HG02970 (cell line): ENCODE results near the gene TIAM1.

ENCODE experiments used
- ATAC-seq: cut with Tn5 transposase; IDR thresholded peaks from one replicate; pipeline ENCODE4 v1.9.1; 2021; ENCODE audit warnings: mild to moderate bottlenecking, moderate library complexity, moderate number of reproducible peaks; ENCODE audit not compliant: unreplicated experiment, low FRiP score

The TIAM1 gene

GRCh38 chr21:31145274-31145673 lies 198.8 kb downstream of the TIAM1 start:
- no peak for ATAC-seq

DNA sequence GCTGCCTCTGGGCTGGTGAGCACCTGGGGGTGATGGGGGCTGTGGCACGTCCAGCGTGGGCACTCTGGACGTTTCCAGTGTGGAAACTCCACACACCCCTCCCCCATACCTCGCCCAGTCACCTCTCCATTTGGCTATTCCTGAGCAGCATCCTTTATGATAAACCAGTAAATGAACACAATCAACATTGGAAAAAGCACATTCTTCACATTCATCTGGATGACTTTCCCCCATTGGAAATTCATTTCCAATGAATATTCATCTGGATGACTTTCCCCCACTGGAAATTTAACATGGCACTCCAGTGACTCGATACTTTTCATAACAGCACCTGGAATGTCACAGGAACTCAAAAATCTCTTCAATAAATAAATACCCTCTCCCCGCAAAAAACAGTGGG lies 201.0 kb downstream of the TIAM1 start:
- ATAC-seq, result no peak

- ATAC-seq, result no peak
Measured at GRCh38 chr21:31142600-31142999, 201.5 kb downstream of the TIAM1 start.

DNA sequence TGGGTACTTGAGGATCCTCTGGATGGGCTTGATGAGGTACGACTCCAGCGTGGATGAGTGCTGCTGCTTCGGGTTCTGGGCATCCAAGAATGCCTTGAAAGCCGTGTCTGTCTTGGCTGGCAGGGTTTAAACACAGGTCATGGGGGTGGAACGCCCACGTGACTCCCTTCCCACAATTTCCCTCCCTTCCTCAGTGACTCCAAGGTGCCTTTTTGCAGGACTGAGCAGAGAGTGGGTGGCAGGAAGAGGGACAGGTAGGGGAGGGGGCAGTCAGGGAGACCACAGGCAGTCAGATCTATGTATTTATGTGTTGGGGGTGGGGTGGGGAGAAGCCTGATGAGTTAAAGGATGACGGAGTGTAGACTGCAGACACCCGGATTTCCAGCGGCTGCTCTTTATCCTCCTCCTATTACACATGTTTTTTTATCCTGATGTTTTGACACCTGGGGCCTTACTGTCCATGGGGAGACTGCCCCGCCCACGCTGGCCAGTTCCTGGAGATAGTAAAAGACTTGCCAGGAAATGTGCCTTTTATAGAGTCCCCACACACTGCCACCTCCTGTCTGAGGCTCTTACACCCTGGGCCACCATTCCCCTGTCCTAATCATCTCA lies 202.6 kb downstream of the TIAM1 start:
- ATAC-seq, result no peak

DNA sequence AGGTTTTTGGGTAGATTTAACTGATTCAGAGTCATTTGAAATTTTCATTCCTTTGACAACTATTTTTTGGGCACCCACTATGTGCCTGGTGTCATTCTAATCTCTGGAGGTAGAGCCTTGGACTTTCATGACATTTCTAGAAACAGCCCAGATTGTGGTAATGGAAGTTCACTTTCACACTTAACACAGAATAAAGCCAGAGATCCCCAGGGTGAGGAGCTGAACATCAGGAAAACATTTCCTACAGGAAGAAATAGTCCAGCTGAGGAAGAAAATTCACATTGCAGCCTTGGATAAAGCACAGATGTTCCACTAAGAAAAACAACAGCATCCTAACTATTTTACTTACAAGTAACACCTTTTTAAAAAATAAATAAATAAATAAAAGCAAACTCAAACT lies 203.4 kb downstream of the TIAM1 start:
- ATAC-seq, result no peak

DNA sequence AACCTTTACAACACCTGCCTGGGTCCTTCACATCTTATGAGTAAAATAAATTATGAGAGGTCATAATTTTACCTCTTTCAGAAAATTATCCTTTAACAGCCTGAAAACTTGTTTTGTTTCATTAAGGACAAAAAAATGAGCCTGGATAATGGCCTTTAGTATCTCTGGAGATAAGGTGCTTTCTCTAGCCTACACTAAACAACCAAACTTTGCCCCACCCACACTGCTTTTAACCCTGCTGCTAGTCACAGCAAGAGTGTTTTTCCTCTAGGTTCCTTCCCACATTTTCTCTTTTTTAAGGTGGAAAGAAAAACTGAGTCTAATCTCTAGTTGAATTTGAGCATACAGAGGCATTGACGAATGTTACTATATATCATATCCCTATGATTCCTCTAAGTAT lies 204.0 kb downstream of the TIAM1 start:
- ATAC-seq, result no peak

DNA sequence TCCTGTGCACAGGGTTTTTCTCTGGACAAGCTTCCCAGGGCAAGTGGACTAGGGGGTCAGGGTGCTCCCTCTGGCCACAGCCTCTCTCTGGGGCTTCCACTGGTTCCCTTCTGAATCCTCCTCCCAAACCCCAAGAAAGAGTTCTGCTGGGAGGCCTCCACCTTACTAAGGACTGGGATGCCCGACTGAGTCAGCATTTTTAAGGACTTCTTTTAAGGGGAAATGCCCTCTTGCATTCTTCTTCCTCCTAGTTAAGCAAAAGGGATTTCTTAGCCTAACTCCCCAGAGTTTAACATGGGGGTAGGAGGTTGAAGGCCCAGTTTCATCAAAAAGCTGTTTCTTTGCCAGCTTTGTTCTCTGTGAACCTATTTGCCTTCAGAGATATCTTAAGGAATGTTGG lies 206.1 kb downstream of the TIAM1 start:
- no peak for ATAC-seq

DNA sequence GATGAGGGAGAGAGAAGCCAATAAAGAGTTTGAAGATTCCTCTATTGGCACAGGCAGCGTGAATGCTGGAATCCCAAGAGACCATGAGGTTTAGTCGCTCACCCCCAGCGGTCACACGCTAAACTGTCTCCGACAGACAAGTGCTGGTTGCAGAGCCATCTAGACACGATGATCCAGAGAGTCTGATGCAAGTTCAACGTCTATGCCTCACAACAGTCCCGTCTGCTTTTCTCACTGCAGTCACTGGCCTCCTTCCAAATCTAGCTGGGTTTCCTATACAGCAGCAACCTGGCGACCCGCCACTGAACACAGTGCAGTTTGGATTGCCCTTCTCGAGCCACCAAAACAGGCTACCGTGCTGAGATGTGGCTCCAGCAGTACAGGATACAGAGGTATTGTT lies 207.2 kb downstream of the TIAM1 start:
- ATAC-seq, result no peak

DNA sequence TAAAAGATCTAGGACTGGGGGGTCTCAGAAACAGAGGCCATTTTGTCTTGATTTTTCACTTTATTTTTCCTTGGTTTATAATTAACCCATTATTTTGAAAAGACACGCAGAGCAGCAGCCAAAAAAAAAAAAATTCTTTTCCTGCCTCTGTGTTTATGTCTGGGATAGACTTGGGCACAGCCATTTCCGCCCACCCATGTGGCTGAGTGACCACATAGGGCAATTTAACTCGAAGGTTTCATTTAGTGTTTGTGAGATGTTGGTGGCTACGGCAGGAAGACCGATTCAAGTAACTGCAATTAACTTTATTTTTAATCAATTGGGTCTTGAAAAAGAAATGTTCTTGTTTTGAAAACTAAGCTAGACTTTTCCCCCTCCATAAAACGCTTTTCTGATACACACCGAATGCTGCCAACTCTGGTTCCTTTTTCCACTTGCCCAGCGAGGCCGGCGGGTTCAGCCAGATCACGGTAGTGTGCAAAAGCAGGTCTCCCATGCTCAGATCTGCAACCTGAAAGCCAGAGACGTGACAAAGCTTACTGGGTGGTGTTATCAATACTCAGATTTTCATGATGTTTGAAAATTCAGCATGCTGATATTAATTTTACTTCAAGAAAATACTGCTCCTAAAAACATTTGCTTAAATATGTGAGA lies 208.4 kb downstream of the TIAM1 start:
- no peak for ATAC-seq

DNA sequence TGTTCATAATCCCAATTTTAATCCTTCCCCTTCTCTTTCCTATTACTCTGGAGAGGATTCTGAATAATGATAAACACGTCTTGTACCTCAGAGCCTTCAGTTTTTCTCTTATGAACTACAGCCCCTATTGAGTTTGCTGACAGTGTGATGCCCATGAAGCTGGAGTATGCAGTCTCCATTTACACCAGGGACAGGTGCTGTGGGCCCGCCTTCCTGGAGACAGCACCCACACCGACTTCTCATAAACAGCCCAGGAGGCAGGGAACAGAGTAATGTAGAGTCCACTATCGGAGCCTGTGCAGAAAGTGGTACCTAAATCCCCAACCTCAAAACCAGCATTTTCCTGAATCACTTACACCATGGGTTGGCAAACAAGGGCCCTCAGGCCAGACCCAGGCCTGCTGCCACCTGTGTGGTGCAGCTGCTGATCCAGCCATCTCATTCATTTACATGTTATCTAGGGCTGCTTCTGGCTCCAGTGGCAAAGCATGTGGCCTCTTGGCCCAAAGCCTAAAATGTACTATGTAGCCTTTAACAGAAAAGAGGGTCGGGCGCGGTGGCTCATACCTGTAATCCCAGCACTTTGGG lies 210.7 kb downstream of the TIAM1 start:
- no peak for ATAC-seq

DNA sequence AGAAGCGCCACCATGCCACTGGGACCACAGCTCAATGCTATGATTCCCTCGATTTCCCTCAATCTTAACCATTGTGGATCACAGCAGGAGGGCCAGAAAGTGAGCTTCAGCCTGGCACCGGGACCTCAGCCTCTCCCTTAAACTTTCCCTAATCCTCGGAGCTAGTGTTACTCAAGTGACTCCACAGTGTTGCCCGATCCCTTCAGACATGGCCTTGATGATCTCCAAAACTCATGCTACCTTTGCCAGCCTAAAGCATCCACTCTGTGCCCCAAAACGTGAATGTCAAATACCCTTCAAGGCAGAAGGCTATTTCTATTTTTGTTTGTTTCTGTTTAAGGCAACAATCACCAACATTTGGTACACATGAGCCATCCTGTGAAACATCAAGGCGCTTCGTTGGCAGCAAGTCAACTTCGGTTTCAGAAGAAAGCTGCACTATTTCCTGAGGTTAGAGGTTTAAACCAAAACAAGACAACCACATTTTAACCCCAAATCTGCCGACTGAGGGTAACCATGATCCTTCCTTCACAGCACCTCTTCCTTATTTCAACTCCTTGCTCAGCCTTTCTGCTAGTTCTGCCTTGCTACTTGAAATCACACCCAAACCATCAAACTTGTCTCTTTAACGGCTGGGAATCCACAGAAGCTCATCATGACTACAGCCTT lies 211.4 kb downstream of the TIAM1 start:
- ATAC-seq, result no peak

DNA sequence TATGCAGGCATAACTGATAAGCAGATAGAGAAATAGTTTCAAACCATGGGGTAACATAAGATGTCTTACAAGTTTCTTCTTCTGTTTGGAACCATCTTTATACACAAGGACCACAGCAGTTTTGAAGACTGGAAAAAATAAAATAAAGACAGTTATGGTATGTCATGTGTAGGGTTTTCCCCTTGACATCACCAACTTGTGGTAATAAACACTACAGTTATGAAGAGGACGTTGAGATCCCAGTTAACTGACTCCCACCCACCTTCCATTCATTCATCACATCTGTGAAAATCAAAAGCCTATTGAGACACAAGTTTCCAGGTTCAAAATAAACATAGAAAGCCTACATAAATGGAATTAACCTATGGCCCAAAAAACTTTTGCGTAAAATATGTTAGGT lies 213.2 kb downstream of the TIAM1 start:
- ATAC-seq, result no peak

GRCh38 chr21:31128234-31128633 lies 215.8 kb downstream of the TIAM1 start:
- ATAC-seq, result no peak

- no peak for ATAC-seq
Measured at GRCh38 chr21:31124010-31124409, 220.1 kb downstream of the TIAM1 start.

- no peak for ATAC-seq
Measured at GRCh38 chr21:31119199-31119598, 224.9 kb downstream of the TIAM1 start.

DNA sequence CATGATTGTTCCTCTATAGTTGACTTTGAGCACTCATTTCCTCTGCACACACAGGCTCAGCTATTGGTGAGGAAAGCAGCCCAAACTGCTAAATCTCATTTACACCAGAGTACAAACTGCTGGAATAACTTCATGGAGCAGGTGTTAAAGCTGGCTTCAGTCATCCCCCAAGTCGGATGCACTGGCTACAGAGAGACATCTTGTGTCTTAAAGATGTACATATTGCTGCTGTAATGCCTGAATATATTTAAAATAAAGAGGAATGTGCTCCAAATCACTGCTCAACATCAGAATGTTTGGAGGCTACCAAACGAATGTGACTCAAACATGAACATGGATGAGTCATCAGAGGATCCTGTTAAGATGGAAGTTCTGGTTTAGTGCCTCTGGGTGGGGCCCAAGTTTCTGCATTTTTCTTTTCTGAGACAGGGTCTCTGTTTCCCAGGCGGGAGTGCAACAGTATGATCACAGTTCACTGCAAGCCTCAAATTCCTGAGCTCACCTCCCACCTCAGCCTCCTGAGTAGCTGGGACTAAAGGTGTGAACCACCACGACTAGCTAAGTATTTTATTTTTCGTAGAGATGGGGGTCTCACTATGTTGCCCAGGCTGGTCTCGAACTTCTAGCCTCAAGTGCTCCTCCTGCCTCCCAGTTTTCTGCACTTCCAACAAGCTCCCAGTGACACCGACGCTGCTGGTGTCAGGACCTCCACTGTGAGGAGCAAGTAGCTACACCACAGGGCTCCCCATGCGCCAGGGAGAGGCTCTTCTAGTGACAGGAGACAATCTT lies 226.7 kb downstream of the TIAM1 start:
- no peak for ATAC-seq

DNA sequence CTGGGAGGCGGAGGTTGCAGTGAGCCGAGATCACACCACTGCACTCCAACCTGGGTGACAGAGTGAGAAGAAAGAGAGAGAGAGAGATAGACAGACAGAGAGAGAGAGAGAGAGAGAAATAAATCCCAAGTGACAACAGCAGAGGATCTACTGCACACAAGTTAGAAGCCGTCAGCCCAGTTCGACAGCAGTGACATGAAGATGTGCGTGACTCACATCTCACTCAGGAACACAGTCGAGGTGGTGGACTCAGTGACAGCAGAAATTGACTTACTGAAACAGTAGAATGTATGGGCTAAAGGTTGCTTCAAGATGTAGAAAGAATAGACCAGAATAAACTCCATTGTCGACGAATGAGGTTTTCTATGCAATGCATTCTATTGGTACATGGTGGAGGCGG lies 228.8 kb downstream of the TIAM1 start:
- ATAC-seq, result no peak

DNA sequence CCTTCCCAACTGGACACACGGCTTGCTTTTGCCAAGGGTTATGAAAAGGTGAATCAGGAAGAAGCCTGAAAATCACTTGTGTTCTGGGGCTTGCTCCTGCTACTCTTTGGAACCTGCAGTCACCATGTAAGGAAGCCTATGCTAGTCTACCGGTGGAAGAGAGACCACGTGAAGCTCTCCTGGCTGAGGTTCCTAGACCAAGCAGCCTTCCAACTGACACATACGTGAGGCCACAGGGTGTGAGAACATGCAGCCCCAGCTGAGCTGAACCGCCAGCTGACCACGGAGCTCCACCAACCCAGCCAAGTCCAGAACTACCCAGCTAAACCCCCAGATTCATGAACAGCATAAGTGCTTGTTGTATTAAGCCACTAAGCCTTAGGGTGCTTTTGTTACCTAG lies 233.0 kb downstream of the TIAM1 start:
- ATAC-seq, result no peak

- ATAC-seq, result no peak
Measured at GRCh38 chr21:31110430-31110829, 233.6 kb downstream of the TIAM1 start.

DNA sequence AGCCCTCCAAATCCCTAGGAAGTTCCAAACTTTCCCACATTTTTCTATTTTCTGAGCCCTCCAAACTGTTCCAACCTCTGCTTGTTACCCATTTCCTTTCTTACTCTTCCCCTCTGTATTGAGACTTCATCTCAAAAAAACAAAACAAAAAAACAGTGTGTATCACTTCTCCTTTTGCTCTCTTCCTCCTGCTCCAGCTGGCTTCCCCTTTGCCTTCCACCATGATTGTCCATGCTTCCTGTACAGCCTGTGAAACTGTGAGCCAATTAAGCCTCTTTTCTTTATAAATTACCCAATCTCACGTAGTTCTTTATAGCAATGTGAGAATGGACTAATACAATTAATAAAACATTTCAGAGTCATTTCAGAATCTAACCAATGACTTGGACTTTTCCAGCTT lies 236.2 kb downstream of the TIAM1 start:
- ATAC-seq, result no peak
